GM19238 (cell line): ENCODE measurements around the gene SMC1B.
A peak's percentile ranks its signal among the peaks of the same experiment; 100 is the strongest.
"Not testable (repeated sequence)": the region's sequence is repeated elsewhere in the genome, so short reads cannot be mapped to it uniquely, and the experiment has no call there.

Experiments used
- DNase-seq: peaks from one replicate; pipeline ENCODE4 v3.0.0; 2011; ENCODE audit warnings: low spot score; ENCODE audit not compliant: insufficient read length

The SMC1B gene, protein sequence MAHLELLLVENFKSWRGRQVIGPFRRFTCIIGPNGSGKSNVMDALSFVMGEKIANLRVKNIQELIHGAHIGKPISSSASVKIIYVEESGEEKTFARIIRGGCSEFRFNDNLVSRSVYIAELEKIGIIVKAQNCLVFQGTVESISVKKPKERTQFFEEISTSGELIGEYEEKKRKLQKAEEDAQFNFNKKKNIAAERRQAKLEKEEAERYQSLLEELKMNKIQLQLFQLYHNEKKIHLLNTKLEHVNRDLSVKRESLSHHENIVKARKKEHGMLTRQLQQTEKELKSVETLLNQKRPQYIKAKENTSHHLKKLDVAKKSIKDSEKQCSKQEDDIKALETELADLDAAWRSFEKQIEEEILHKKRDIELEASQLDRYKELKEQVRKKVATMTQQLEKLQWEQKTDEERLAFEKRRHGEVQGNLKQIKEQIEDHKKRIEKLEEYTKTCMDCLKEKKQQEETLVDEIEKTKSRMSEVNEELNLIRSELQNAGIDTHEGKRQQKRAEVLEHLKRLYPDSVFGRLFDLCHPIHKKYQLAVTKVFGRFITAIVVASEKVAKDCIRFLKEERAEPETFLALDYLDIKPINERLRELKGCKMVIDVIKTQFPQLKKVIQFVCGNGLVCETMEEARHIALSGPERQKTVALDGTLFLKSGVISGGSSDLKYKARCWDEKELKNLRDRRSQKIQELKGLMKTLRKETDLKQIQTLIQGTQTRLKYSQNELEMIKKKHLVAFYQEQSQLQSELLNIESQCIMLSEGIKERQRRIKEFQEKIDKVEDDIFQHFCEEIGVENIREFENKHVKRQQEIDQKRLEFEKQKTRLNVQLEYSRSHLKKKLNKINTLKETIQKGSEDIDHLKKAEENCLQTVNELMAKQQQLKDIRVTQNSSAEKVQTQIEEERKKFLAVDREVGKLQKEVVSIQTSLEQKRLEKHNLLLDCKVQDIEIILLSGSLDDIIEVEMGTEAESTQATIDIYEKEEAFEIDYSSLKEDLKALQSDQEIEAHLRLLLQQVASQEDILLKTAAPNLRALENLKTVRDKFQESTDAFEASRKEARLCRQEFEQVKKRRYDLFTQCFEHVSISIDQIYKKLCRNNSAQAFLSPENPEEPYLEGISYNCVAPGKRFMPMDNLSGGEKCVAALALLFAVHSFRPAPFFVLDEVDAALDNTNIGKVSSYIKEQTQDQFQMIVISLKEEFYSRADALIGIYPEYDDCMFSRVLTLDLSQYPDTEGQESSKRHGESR

DNA sequence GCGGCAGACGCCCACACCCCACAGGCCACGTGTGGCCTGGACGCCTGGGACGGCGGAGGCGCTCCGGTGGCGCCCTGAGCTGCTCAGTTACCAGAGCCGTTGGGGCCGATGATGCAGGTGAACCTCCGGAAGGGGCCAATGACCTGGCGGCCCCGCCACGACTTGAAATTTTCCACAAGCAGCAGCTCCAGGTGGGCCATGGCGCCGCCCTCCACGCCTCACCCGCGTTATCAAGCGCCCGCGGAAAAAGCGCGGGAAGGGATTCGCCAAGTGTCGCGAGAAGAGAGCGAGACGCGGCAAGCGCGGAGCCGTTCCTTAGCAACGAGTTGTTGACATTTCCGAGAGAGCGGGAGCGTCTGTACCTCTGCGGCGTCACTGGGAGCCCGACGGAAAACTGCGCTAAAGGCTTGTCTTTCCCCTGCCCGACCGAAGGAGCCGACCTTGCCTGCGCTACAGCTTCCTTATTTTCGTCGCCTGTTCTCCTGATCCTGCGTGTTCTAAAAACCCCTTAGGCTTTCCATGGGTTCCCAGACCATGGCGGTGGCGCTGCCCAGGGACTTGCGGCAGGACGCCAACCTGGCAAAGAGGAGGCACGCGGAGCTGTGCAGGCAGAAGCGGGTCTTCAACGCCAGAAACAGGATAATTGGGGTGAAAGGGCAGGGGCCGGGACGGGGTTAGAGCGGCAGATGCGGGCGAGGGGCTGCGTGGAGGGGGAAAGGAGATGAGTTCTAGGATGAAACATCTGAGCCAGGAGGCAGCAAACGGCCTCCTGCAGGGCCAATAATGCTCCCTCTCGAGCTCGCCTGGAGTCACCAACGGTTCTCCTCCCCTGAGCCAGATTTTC, at the start of gene SMC1B, which contains the start of gene RIBC2:
SMC1B (minus strand) TSS at position 232 of the 844 bp plus-strand sequence; CDS start at position 200, 32 bp downstream.
RIBC2 (plus strand) TSS at position 326 of the 844 bp plus-strand sequence; CDS start at position 520, 194 bp downstream.
- peak; percentile 78 for DNase-seq

GRCh38 chr22:45462034-45462655, 48.7 kb upstream of the SMC1B start:
- no peak for DNase-seq

DNA sequence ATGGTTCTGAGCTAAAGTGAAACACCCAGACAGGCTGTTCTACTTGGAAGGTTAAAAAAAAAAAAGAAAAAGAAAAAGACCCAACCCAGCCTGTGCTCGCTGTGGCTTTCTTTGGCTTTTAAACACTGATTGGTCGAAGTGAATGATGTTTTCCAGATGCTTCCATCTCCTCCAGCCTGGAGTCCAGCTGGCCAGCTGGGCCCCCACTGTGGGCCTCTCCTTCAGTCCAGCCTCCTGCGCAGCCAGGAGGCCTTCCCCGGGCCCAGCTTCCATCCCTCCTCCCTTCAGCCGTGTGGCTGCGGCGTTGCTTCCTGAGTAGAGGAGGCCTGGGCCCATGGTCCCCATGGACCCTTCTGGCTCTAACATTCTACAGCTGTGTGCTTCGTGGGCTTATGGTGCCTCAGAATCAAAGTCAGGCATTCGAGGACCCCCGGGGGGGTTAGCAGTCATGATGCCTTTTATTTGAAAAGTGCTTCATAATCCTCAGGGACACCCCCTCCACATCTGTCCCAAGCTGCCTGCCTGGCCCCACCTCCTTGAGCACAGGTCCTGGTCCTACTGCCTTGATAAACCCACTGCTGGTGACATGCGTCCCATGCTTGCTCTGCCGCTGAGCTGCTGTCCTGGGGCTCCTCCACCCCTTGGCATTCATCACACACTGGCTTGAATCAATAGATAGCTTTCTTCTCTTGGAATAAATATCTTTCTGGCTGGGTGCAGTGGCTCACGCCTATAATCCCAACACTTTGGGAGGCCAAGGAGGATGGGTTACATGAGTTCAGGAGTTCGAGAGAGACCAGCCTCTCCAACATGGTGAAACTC, 47.1 kb upstream of the SMC1B start:
- DNase-seq, result no peak

- no peak for DNase-seq
Measured at GRCh38 chr22:45459235-45459634, 45.8 kb upstream of the SMC1B start.

GRCh38 chr22:45458532-45458931, 45.1 kb upstream of the SMC1B start:
- no peak for DNase-seq

GRCh38 chr22:45456811-45457210, 43.4 kb upstream of the SMC1B start:
- no peak for DNase-seq

DNA sequence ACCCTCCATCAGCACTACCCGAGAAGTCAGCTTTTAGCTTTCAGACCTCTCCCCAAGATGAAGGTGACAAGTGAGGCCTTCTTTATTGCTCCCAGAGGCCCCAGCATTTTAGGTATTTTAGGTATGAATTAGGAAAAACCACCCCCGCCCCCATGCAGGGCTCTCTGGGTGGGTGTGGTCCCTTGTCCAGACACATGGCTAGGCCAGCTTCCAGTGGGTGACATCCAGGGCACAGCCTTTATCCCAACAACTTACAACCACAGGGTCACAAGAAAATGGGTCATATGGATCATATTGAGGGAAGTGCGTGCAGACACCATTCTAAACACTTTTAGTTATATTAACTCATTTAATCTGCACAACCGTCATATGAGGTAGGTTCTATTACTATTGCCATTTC, 42.2 kb upstream of the SMC1B start:
- DNase-seq, result no peak

DNA sequence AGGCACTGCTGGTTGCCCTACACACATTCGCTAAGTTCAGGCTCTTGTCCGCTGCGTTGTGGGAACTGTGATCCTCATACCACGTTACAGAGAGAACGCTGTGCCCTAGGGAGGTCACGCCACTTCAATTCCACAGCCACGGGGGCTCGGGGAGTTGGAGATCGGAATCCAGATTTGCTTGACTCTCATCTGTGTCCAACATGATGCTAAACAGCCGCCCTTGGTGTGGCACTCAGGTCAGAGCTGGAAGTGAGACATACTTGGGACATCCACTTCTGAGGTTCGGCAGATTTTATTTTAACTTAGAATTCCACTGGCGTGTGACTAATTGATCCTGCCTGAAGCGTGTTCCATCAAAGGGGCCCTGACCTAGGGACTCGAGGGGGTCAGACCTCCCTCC, 41.8 kb upstream of the SMC1B start:
- no peak for DNase-seq

DNA sequence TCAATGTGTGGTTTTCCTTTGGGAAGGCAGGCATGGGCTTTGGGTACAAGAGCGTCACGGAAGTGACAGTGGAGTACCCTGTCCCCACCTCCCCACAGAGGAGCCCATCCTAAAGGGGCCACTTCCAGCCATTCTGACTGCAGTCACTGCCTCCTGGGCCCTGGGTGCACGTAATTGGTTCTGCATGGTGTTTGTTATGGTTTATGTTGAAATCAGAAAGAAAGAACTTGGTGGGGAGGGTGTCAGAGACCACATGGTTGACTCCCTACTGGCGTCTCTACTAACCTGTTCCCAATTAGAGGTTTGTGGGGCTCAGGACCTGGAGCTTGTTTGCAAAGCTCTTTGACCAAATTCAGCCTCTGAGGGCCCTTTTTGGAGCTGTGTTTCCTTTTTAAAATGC, 40.9 kb upstream of the SMC1B start:
- no peak for DNase-seq

- no peak for DNase-seq
Measured at GRCh38 chr22:45453764-45454163, 40.4 kb upstream of the SMC1B start.

- DNase-seq, result no peak
Measured at GRCh38 chr22:45452565-45453379, 39.4 kb upstream of the SMC1B start.

DNA sequence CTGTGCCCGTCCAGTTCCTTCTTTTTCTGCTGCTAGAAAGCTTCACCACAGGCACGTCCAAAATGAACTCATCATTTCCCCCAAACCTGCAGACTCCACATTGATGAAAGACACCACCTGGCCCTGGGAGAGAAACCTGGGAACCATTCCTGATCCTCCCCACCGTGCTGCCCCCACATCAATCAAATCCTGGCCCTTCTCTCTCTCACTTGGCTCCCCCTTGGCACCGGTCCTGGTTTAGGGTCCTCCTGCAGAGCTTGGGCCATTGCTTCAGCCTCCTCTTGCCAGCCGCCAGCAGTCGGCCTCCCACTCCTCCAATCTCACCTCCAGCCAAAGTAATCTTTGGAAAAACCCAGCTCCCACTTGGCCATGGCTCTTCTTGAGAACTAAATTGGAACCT, 38.6 kb upstream of the SMC1B start:
- DNase-seq, result no peak

- no peak for DNase-seq
Measured at GRCh38 chr22:45450921-45451651, 37.7 kb upstream of the SMC1B start.

DNA sequence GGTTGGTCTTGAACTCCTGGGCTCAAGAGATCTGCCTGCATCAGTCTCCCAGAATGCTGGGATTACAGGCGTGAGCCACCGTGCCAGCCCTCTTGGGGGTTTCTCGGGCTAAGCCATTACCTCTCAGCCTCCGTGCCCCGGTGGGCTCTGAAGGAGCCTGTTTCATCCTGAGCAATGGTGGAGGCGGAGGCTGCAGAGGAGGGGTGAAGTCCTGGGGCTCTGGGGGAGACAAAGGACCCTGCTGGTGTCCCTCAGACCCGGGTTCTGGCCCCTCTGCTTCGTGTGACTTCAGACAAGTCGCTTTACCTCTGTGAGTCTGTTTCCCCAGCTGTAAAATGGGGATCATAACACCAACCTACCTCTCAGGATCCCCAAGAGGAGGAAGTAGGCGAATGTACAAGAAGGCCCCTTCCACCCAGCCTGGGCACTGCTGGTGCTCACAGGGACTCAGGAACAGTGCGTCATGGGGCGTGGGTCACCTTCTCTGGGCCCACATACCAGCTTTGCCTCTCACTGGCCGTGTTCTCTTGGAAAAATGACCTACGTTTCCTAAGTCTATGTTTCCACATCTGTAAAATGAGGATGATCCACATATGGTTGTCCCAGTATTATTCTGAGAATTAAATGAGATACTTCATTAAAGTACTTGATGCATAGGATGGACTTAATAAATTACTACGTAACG, 36.8 kb upstream of the SMC1B start:
- no peak for DNase-seq

DNA sequence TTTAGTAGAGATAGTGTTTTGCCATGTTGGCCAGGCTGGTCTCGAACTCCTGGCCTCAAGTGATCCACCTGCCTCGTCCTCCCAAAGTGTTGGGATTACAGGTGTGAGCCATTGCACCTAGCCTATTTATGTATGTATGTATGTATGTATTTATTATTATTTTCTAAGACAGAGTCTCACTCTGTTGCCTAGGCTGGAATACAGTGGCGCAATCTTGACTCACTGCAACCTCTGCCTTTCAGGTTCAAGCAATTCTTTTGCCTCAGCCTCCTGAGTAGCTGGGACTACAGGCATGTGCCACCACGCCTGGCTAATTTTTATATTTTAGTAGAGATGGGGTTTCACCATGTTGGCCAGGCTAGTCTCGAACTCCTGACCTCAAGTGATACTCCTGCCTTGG, 36.0 kb upstream of the SMC1B start:
- DNase-seq, result not testable (repeated sequence)

DNA sequence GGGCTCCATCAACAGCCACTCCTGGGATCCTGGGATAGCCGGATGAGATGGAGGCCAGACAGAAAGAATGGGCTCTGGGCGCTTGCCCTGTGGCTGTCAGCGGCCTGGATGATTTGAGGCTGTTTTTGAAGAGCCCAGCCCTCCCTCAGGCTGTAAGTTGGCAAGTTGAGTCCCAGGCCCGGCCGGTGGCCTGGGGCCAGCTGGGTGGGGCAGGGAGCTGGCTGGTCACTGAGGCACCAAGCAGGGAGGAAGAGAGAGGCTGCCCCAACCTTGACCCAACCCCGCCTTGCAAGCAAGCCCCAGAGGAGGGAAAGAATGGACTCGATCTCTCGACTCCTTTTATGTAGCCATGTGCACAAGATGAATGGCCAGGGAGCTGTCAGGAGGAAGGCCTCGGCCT, 35.0 kb upstream of the SMC1B start:
- DNase-seq, result no peak

- DNase-seq, result not testable (repeated sequence)
Measured at GRCh38 chr22:45447596-45447995, 34.2 kb upstream of the SMC1B start.
